ENCODE results near the gene EGLN3.

The EGLN3 gene

GRCh38 chr14:33936391-33936790, 14.5 kb downstream of the EGLN3 start:
- TF ChIP-seq CTCF (IDR thresholded peaks at IDR 0.05; ENCODE audit: low read depth, low read length), result no peak
- no peak overlapping the region for H3K4me3 ChIP-seq (ENCODE audit: low read depth, low read length)

- H3K4me3 ChIP-seq (ENCODE audit: low read depth, low read length), result no peak overlapping the region
- TF ChIP-seq CTCF (IDR thresholded peaks at IDR 0.05; ENCODE audit: low read depth, low read length), result no peak
These were observed 15.9 kb downstream of the EGLN3 start for GRCh38 chr14:33934938-33935337.

GRCh38 chr14:33934043-33934750, 16.7 kb downstream of the EGLN3 start:
- no peak overlapping the region for H3K4me3 ChIP-seq (ENCODE audit: low read depth, low read length)

GRCh38 chr14:33933386-33933933, 17.4 kb downstream of the EGLN3 start:
- TF ChIP-seq CTCF (IDR thresholded peaks at IDR 0.05; ENCODE audit: low read depth, low read length), result no peak
- H3K4me3 ChIP-seq (ENCODE audit: low read depth, low read length), result no peak overlapping the region

More at GRCh38 chr14:33934043-33934750, 16.7 kb downstream of the EGLN3 start:
- no peak for TF ChIP-seq CTCF (IDR thresholded peaks at IDR 0.05; ENCODE audit: low read depth, low read length)

- no peak for TF ChIP-seq CTCF (IDR thresholded peaks at IDR 0.05; ENCODE audit: low read depth, low read length)
- no peak overlapping the region for H3K4me3 ChIP-seq (ENCODE audit: low read depth, low read length)
These were observed 18.1 kb downstream of the EGLN3 start for GRCh38 chr14:33932576-33933345.

- TF ChIP-seq CTCF (IDR thresholded peaks at IDR 0.05; ENCODE audit: low read depth, low read length), result no peak
- no peak overlapping the region for H3K4me3 ChIP-seq (ENCODE audit: low read depth, low read length)
These were observed 18.8 kb downstream of the EGLN3 start for GRCh38 chr14:33932033-33932432.

- no peak for TF ChIP-seq CTCF (IDR thresholded peaks at IDR 0.05; ENCODE audit: low read depth, low read length)
- H3K4me3 ChIP-seq (ENCODE audit: low read depth, low read length), result no peak overlapping the region
These were observed 19.4 kb downstream of the EGLN3 start for GRCh38 chr14:33931461-33931860.
